Measurements from ENCODE around the gene LRRC9.

GRCh38 chr14:60094306-60094897 is 174.5 kb downstream of the LRRC9 start:
- TF ChIP-seq EZH2phosphoT487 (IDR thresholded peaks at IDR 0.05; ENCODE audit: borderline replicate concordance) (no peak), CTCF (conservative IDR thresholded peaks at IDR 0.05; ENCODE audit: low read length) (no peak)
